Stimulated activated CD4-positive, alpha-beta T cell treated with anti-CD3 and anti-CD28 coated beads, TNF-alpha, amount 100 ng/mL, for 24 hours (primary cell): ENCODE measurements around the gene CHMP3.

Source experiments
- DNase-seq, 3 experiments: peaks; one replicate each; pipeline ENCODE4 v3.0.0-alpha.2; 2020; ENCODE audit warnings: low read depth in 3 of 3

CHMP3 gene

GRCh38 chr2:86468162-86469033 is 94.8 kb downstream of the CHMP3 start:
- peak in 1 of 3 experiments; percentile 5 for DNase-seq

GRCh38 chr2:86466306-86466705 is 96.9 kb downstream of the CHMP3 start:
- no peak for DNase-seq

- DNase-seq, result no peak
Measured at GRCh38 chr2:86464652-86465051, 98.6 kb downstream of the CHMP3 start.

- no peak for DNase-seq
Measured at GRCh38 chr2:86461042-86461743, 102.0 kb downstream of the CHMP3 start.

GRCh38 chr2:86455181-86455580 is 108.1 kb downstream of the CHMP3 start:
- DNase-seq, result no peak

- DNase-seq, result no peak
Measured at GRCh38 chr2:86454238-86454637, 109.0 kb downstream of the CHMP3 start.

GRCh38 chr2:86453836-86454235 is 109.4 kb downstream of the CHMP3 start:
- DNase-seq, result no peak
